HEK293 (cell line): Measurements from ENCODE around the gene ELOVL7.

Source experiments
- CTCF ChIP-seq: fragments of 450-650 bp; formaldehyde crosslinking; IDR thresholded peaks from 2 replicates; pipeline ENCODE4 v1.5.1; 2016; ENCODE audit warnings: missing biosample characterization, missing genetic modification characterization
- TCF7L2 ChIP-seq: IDR thresholded peaks from 2 replicates; pipeline ENCODE4 v1.6.1; 2011; ENCODE audit warnings: low read depth, mild to moderate bottlenecking, inconsistent platforms, low read length, moderate library complexity, borderline replicate concordance

GRCh38 chr5:60830581-60831127, 13.4 kb downstream of the ELOVL7 start:
- TF ChIP-seq TCF7L2 (no peak), CTCF (no peak)
